Heart right ventricle (tissue), 16 donors: Measurements from ENCODE around the gene MT1G. TPM values are rescaled to one million over a fixed set of nuclear protein-coding genes. Genes with fewer than 3 reads are reported as not detected.

Source experiments
- ATAC-seq, 8 donors: fragments of 200-7000 bp; cut with Tn5 transposase; one replicate each; pipeline ENCODE4 v1.9.1; 2020; ENCODE audit warnings: mild to moderate bottlenecking in 8 of 8, moderate library complexity in 8 of 8, moderate number of reproducible peaks in 1 of 8
- DNase-seq, 2 donors: peaks; one replicate each; pipeline ENCODE4 v3.0.0-alpha.2; 2020
- H3K27ac ChIP-seq, 10 donors: fragments of 200-600 bp; sonication (generic) in 2 of 10; one replicate each; pipeline versions ENCODE4 v1.5.0 to v1.8.0; 2020 to 2022; ENCODE audit warnings: mild to moderate bottlenecking in 3 of 10
- H3K27me3 ChIP-seq, 7 donors: fragments of 200-600 bp; one replicate each; pipeline ENCODE4 v1.8.0; 2021 to 2022; ENCODE audit warnings: mild to moderate bottlenecking in 2 of 7
- H3K36me3 ChIP-seq, 9 donors: fragments of 200-600 bp; sonication (generic) in 1 of 9; one replicate each; pipeline versions ENCODE4 v1.5.0 to v1.8.0; 2020 to 2022; ENCODE audit warnings: mild to moderate bottlenecking in 2 of 9
- H3K4me1 ChIP-seq, 9 donors: fragments of 200-600 bp; sonication (generic) in 1 of 9; one replicate each; pipeline versions ENCODE4 v1.5.0 to v1.8.0; 2020 to 2022; ENCODE audit warnings: mild to moderate bottlenecking in 4 of 9
- H3K4me3 ChIP-seq, 10 donors: fragments of 200-600 bp; sonication (generic) in 2 of 10; one replicate each; pipeline versions ENCODE4 v1.5.0 to v1.8.0; 2020 to 2022; ENCODE audit warnings: mild to moderate bottlenecking in 7 of 10, moderate library complexity in 2 of 10
- H3K9me3 ChIP-seq, 11 donors: fragments of 200-600 bp in 10 of 11; sonication (generic) in 2 of 11; one replicate each; pipeline versions ENCODE4 v1.5.0 to v1.8.0; 2013 to 2022; ENCODE audit warnings: mild to moderate bottlenecking in 2 of 11, control low read depth in 1 of 11, moderate library complexity in 1 of 11
- WGBS, 2 donors: extraction: QIAGEN DNeasy Blood & Tissue Kit; methylation state at CpG; one replicate each; pipeline ENCODE4 v1.1.7; 2013; ENCODE audit warnings: inconsistent platforms in 1 of 2; 5-methylcytosine and 5-hydroxymethylcytosine counted together
- intact Hi-C, 10 donors: fragments of 100-400 bp; cut with DNase I; formaldehyde crosslinking; loops; one replicate each; pipeline versions ENCODE4 v1.11.1 to v1.14.2; 2022
- polyA plus RNA-seq, 2 donors: library from polyadenylated mRNA; stranded (reverse); fragments of 200-250 nt; gene quantifications; one replicate each; pipeline ENCODE4 v1.2.3, GENCODE V29; 2013
- total RNA-seq, 10 donors: library from RNA; stranded (reverse); fragmentation: NEBNext Ultra II Directional in 3 of 10; extraction: Animal tissue kit (Norgen Biotek cat#: 25700) in 3 of 10; gene quantifications; one replicate each; pipeline versions ENCODE4 v1.2.1 to v1.2.4, GENCODE V29; 2021 to 2023
- TF ChIP-seq, protein P1 (sequence below), 9 donors: fragments of 200-600 bp; sonication (generic) in 2 of 9; IDR thresholded peaks; one replicate each; pipeline versions ENCODE4 v1.5.0 to v1.8.0; 2021 to 2022; ENCODE audit warnings: antibody characterized with exemption in 9 of 9, mild to moderate bottlenecking in 5 of 9, moderate library complexity in 1 of 9
- donor health status: Arrhythmogenic right ventricular cardiomyopathy.
- donor health status: ischemic (EF 13 %, LVEDD 7.1; RV severe dilation, severe dysfunction).
- donor health status: healthy with polysubstance abuse.
- donor health status: DM: no; HTN: yes; CAD: no.
- donor health status: DM: no; HTN: no; CAD: no.
- donor health status: ischemic (EF 25% LVEDD 6.9; RV normal size, moderate dysfunction).
- donor health status: ischemic (EF 25% LVEDD 5.7; RV mildly dilated, moderate dysfunction).
- donor health status: healthy.
- donor health status: DM: yes; HTN: yes; CAD: no.
- donor health status: Ischemic cardiomyopathy.
- donor health status: ischemic (EF 35%, LVEDD 5.7; RV mildly dilated, moderate dysfunction).
- donor health status: nonischemic (EF 11% LVEDD 7.7; RV severe dilation, severe dysfunction).
- donor health status: DM: yes; HTN: yes; CAD: no.
- donor health status: PGD.
- donor health status: ischemic (EF 29% LVEDD 5.4; RV normal size, mild dysfunction).
- donor health status: nonischemic (EF 23%, LVEDD 6.1; RV moderate dilation, normal function).

The MT1G gene
- total and polyA plus RNA-seq, 12 donors = 0.95 to 9.0 (median 2.3) TPM; not detected in 6

DNA sequence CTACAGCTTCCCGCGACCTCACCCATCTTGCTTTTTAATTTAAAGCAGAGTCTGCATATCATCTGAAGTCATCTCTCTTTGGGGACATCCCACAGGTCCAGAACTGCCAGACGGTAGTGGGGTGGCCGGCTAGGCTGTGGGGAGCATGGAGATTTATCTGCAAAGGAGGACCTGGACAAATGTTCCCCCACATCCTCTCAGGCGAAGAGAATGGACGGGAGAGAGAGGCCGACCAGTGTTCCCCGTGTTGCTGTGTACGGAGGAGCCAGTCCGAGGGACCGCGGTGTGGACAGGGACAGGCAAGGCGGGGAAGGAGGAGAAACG, 36.1 kb downstream of the MT1G start:
- Histone ChIP-seq H3K9me3 (no peaks in the 10 kb centered on the region), H3K27me3 (peaks cover 3 to 61% (median 25%) of the 10 kb centered on the region in 7 donors), H3K4me1 (peaks cover 0 to 37% (median 22%) of the 10 kb centered on the region in 9 donors), H3K36me3 (no peaks in the 10 kb centered on the region), H3K27ac (peak overlapping the region; percentile 43 to 82 (median 76)), H3K4me3 (peak overlapping the region; percentile 27 to 72 (median 64))
- intact Hi-C loops = no loop called here
- TF ChIP-seq, protein P1, sequence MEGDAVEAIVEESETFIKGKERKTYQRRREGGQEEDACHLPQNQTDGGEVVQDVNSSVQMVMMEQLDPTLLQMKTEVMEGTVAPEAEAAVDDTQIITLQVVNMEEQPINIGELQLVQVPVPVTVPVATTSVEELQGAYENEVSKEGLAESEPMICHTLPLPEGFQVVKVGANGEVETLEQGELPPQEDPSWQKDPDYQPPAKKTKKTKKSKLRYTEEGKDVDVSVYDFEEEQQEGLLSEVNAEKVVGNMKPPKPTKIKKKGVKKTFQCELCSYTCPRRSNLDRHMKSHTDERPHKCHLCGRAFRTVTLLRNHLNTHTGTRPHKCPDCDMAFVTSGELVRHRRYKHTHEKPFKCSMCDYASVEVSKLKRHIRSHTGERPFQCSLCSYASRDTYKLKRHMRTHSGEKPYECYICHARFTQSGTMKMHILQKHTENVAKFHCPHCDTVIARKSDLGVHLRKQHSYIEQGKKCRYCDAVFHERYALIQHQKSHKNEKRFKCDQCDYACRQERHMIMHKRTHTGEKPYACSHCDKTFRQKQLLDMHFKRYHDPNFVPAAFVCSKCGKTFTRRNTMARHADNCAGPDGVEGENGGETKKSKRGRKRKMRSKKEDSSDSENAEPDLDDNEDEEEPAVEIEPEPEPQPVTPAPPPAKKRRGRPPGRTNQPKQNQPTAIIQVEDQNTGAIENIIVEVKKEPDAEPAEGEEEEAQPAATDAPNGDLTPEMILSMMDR (IDR thresholded peaks at IDR 0.05) = no peak
- WGBS, 2 donors = 22 to 28% methylated on average over 14 of the region's 14 CpGs
- DNase-seq = no peak
- no peak for ATAC-seq

DNA sequence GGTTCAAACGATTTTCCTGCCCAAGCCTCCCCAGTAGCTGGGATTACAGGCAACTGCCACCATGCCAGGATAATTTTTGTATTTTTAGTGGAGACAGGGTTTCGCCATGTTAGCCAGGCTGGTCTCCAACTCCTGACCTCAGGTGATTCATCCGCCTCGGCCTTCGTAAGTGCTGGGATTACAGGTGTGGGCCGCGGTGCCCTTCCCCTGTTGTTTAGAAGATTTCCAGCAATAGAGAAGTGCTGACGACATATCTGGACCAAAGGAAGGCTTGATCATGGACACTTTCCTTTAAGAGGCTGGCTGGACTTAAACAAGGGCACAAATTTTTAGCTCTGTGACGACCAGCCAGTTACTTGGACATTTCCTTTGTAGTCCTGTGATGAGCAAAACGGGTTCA, 36.7 kb downstream of the MT1G start:
- H3K36me3 ChIP-seq = no peaks in the 10 kb centered on the region
- no peak for DNase-seq
- intact Hi-C loops = no loop called here

DNA sequence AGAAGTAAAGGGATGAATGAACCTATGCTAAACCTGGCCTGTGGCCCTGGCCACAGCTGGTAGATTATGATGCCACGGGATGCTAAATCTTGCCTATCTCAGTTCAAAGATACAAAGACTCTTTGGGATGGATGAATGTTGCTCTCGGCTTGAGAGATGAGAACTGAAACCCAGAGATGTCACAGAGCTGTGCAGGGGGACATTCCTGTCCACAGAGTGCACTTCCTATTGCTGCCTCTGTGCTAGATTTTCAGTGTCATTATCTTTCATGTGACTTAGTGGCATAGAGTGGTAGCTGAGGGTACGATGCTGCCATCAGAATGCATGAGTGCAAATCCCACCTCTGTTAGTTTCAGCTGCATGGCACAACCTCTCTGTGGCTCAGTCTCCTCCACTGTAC, 37.7 kb downstream of the MT1G start:
- ATAC-seq (no peak), DNase-seq (no peak)
- H3K9me3 ChIP-seq = no peaks in the 10 kb centered on the region
- intact Hi-C loops = no loop called here
- H3K27me3 ChIP-seq = peaks cover 0 to 48% (median 9%) of the 10 kb centered on the region in 7 donors
- H3K4me3 ChIP-seq = no peak overlapping the region
- no peak overlapping the region for H3K27ac ChIP-seq
- 77 to 78% methylated on average over 3 of the region's 3 CpGs for WGBS, 2 donors
- H3K4me1 ChIP-seq = peaks cover 0 to 43% (median 22%) of the 10 kb centered on the region in 9 donors
- TF ChIP-seq, protein P1 (IDR thresholded peaks at IDR 0.05) = no peak
- H3K36me3 ChIP-seq = no peaks in the 10 kb centered on the region

More for the DNA sequence above, 36.7 kb downstream of the MT1G start:
- Histone ChIP-seq H3K27me3 (peaks cover 3 to 55% (median 19%) of the 10 kb centered on the region in 7 donors), H3K27ac (peak overlapping the region in 5 of 10 donors; percentile 71 to 82 (median 80)), H3K4me3 (no peak overlapping the region), H3K9me3 (no peaks in the 10 kb centered on the region), H3K4me1 (peaks cover 0 to 43% (median 24%) of the 10 kb centered on the region in 9 donors)
- no peak for ATAC-seq
- WGBS, 2 donors = 93 to 94% methylated on average over 10 of the region's 10 CpGs
- TF ChIP-seq, protein P1 (IDR thresholded peaks at IDR 0.05) = no peak

DNA sequence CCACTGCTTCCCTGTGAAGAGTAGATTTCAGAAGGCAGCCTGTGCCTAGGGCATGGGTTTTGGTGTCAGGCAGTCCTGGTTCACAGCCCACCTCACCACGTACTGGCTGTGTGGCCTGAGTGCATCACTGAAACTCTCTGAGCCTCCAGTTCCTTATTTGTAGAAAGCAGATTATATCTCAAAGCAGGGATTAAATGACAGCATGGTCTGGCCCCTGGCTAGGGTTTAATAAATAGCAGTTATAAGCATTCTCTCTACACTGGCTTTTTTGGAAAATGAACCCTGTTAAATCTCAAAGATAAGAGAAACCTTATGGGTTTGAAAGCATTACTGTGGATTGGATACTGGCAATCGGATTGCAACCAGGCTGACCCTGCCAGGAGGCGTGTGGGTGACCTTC, 38.3 kb downstream of the MT1G start:
- 86 to 94% methylated on average over 3 of the region's 3 CpGs for WGBS, 2 donors
- no peak overlapping the region for H3K27ac ChIP-seq
- no peaks in the 10 kb centered on the region for H3K36me3 ChIP-seq
- ATAC-seq (no peak), DNase-seq (no peak)
- TF ChIP-seq, protein P1 (IDR thresholded peaks at IDR 0.05) = no peak
- H3K4me1 ChIP-seq = peaks cover 0 to 41% (median 22%) of the 10 kb centered on the region in 9 donors
- H3K9me3 ChIP-seq = no peaks in the 10 kb centered on the region
- intact Hi-C loops = loop anchor here in 2 of 10 donors (5.0 kb wide), 1 partner anchor 53 kb away; the partner anchor contains the start of gene MT1X (in 2 of the 2)
- H3K27me3 ChIP-seq = peaks cover 0 to 42% (median 3%) of the 10 kb centered on the region in 7 donors
- H3K4me3 ChIP-seq = no peak overlapping the region
